Astrocyte (in vitro differentiated cells and primary cell): ENCODE data around the gene HDAC8. TPM values are rescaled to one million over a fixed set of nuclear protein-coding genes. Genes with fewer than 3 reads are reported as not detected.
A peak's percentile ranks its signal among the peaks of the same experiment; 100 is the strongest.

ENCODE experiments used
- DNase-seq: peaks from one replicate; pipeline ENCODE4 v3.0.0-alpha.2; 2010; ENCODE audit warnings: low read depth
- FAIRE-seq: peaks from 2 replicates; lab custom pipeline; 2011; peaks lifted over from hg19 to GRCh38; lab: Jason Lieb, UNC
- H2AFZ ChIP-seq: 2 replicates; pipeline ENCODE4 v1.6.0; 2012; ENCODE audit warnings: low read depth, low read length, inconsistent platforms
- H3K27ac ChIP-seq: 2 replicates; pipeline ENCODE4 v1.5.1; 2011; ENCODE audit warnings: low read depth, low read length, inconsistent platforms
- H3K27me3 ChIP-seq: 2 replicates; pipeline ENCODE4 v1.6.0; 2011; ENCODE audit warnings: low read length, inconsistent platforms; ENCODE audit not compliant: insufficient read depth
- H3K36me3 ChIP-seq: 2 replicates; pipeline ENCODE4 v1.5.1; 2011; ENCODE audit warnings: low read length, inconsistent platforms; ENCODE audit not compliant: insufficient read depth
- H3K4me1 ChIP-seq: 2 replicates; pipeline ENCODE4 v1.5.1; 2011; ENCODE audit warnings: low read length, inconsistent platforms; ENCODE audit not compliant: insufficient read depth
- H3K4me2 ChIP-seq: 2 replicates; pipeline ENCODE4 v1.6.0; 2012; ENCODE audit warnings: low read length, inconsistent platforms
- H3K4me3 ChIP-seq: 2 replicates; pipeline ENCODE4 v1.5.1; 2011; ENCODE audit warnings: low read depth, mild to moderate bottlenecking, low read length, inconsistent platforms; ENCODE audit not compliant: insufficient read depth
- H3K79me2 ChIP-seq: 2 replicates; pipeline ENCODE4 v1.6.0; 2012; ENCODE audit warnings: mild to moderate bottlenecking, low read length, inconsistent platforms; ENCODE audit not compliant: insufficient read depth
- H3K9ac ChIP-seq: 2 replicates; pipeline ENCODE4 v1.6.0; 2012; ENCODE audit warnings: mild to moderate bottlenecking, low read length, inconsistent platforms
- H3K9me3 ChIP-seq: 2 replicates; pipeline ENCODE4 v1.5.1; 2012; ENCODE audit warnings: low read depth, mild to moderate bottlenecking, low read length, inconsistent platforms; ENCODE audit not compliant: insufficient read depth
- H4K20me1 ChIP-seq: 2 replicates; pipeline ENCODE4 v1.6.0; 2012; ENCODE audit warnings: low read length, inconsistent platforms; ENCODE audit not compliant: insufficient read depth
- H3K27ac Mint-ChIP-seq: one replicate; pipeline ENCODE4 v1.8.0; 2021; ENCODE audit warnings: mild to moderate bottlenecking, mixed read lengths; ENCODE audit not compliant: unreplicated experiment
- H3K27me3 Mint-ChIP-seq: one replicate; pipeline ENCODE4 v1.8.0; 2021; ENCODE audit warnings: low read depth, mixed read lengths; ENCODE audit not compliant: unreplicated experiment
- H3K36me3 Mint-ChIP-seq: one replicate; pipeline ENCODE4 v1.8.0; 2021; ENCODE audit warnings: low read depth, mixed read lengths; ENCODE audit not compliant: unreplicated experiment
- H3K4me1 Mint-ChIP-seq: one replicate; pipeline ENCODE4 v1.8.0; 2021; ENCODE audit warnings: low read depth, mixed read lengths; ENCODE audit not compliant: unreplicated experiment
- H3K4me3 Mint-ChIP-seq: one replicate; pipeline ENCODE4 v1.8.0; 2021; ENCODE audit warnings: mild to moderate bottlenecking, moderate library complexity, mixed read lengths; ENCODE audit not compliant: unreplicated experiment
- H3K9me3 Mint-ChIP-seq: one replicate; pipeline ENCODE4 v1.8.0; 2021; ENCODE audit warnings: mild to moderate bottlenecking, mixed read lengths; ENCODE audit not compliant: unreplicated experiment
- CTCF ChIP-seq: IDR thresholded peaks from 2 replicates; pipeline ENCODE4 v1.5.1; 2011; ENCODE audit warnings: low read depth, mild to moderate bottlenecking, inconsistent platforms, low read length, moderate library complexity; ENCODE audit not compliant: insufficient read depth
- EZH2 ChIP-seq: IDR thresholded peaks from 2 replicates; pipeline ENCODE4 v1.6.1; 2012; ENCODE audit warnings: mild to moderate bottlenecking, low read length, inconsistent platforms; ENCODE audit not compliant: insufficient read depth
- total RNA-seq: library from RNA; stranded (reverse); gene quantifications from 2 replicates; pipeline ENCODE4 v1.2.1, GENCODE V29; 2021

Gene HDAC8
- total RNA-seq, 1 donor from 2014 or later, result 23.6 TPM

DNA sequence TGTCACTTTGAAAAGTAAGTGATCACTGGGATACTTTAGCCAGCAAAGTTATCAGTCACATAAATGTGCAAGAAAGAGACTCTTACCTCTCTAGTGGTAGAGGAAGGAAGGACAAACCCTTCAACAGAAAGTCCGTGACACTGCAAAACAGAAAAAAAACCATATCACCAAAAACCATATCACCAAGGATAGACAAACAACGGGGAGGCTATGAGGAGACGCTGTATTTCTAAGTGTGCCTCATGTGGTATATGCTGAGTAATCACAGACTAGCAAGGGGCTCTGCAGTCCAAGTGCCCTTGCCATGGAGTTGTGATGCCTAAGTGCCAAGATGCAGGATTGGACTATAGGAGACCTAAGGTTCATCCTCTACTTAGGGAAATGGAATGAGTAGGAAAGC, 11.5 kb upstream of the HDAC8 start:
- no peaks in the 10 kb centered on the region for H3K4me1 Mint-ChIP-seq
- H3K9me3 ChIP-seq, result no peaks in the 10 kb centered on the region
- H3K4me3 ChIP-seq, result no peak overlapping the region
- no peak overlapping the region for H3K4me3 Mint-ChIP-seq
- TF ChIP-seq CTCF (no peak), EZH2 (no peak)
- no peaks in the 10 kb centered on the region for H3K79me2 ChIP-seq
- no peak overlapping the region for H3K27ac Mint-ChIP-seq
- H3K9ac ChIP-seq, result no peak overlapping the region
- H3K4me2 ChIP-seq, result no peak overlapping the region
- peaks cover 1% of the 10 kb centered on the region for H3K9me3 Mint-ChIP-seq
- no peaks in the 10 kb centered on the region for H4K20me1 ChIP-seq
- no peaks in the 10 kb centered on the region for H3K27me3 ChIP-seq
- H2AFZ ChIP-seq, result no peak overlapping the region
- peaks cover 9% of the 10 kb centered on the region for H3K36me3 Mint-ChIP-seq
- no peaks in the 10 kb centered on the region for H3K27me3 Mint-ChIP-seq
- no peak for DNase-seq
- no peak for FAIRE-seq
- H3K4me1 ChIP-seq, result no peaks in the 10 kb centered on the region
- H3K36me3 ChIP-seq, result no peaks in the 10 kb centered on the region
- H3K27ac ChIP-seq, result no peak overlapping the region

DNA sequence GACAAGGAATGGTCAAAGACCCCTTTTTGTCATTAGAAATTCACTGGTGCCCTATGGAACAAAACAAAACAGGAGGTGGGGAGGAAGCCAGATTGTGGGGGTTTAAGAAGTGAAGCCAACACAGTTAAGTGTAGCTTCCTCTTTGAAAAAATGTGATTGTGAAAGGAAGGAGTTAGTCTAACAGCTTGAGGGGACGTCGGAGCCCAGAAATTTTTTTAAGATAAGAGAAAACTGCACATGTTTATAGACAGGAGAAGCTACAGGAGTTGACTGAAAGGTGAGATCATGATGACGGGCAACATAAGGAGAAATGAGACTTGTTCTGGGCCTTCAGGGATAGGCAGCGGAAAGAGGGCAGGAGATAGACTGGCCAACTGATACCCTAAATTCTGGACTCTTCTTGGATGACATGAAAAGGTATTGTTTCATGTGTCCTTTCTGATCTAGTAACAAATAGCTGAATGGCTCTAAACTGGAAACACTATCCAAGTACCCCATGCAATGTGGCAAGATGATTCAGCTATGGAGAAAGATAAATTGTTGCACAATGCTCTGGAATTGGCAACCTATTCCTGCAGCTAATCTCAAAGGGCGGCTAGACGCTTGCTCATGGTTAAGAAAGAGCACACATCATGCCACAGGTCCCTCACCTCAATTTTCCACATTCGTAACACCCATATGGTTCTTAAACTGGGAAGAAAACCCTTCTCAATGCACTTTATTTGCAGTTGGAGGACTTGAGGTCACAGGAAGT, 3.7 kb upstream of the HDAC8 start:
- Histone ChIP-seq H3K4me2 (no peak overlapping the region), H3K36me3 (no peaks in the 10 kb centered on the region), H3K9me3 (no peaks in the 10 kb centered on the region), H3K9ac (no peak overlapping the region), H3K27ac (no peak overlapping the region), H4K20me1 (no peaks in the 10 kb centered on the region), H3K4me1 (peaks cover 4% of the 10 kb centered on the region), H2AFZ (no peak overlapping the region), H3K4me3 (no peak overlapping the region), H3K79me2 (peaks cover 8% of the 10 kb centered on the region), H3K27me3 (no peaks in the 10 kb centered on the region)
- Mint-ChIP-seq H3K4me1 (no peaks in the 10 kb centered on the region), H3K4me3 (no peak overlapping the region), H3K27me3 (peaks cover 4% of the 10 kb centered on the region), H3K9me3 (no peaks in the 10 kb centered on the region), H3K36me3 (no peaks in the 10 kb centered on the region), H3K27ac (no peak overlapping the region)
- DNase-seq (peak; percentile 75), FAIRE-seq (peak; percentile 52)
- TF ChIP-seq CTCF (no peak), EZH2 (no peak)

GRCh38 chrX:72573158-72573511, 492 bp upstream of the HDAC8 start:
- Histone ChIP-seq H3K9ac (peak overlapping the region; percentile 95), H2AFZ (peak overlapping the region; percentile 99)
- H3K27me3 Mint-ChIP-seq, result peaks cover 4% of the 10 kb centered on the region

More at GRCh38 chrX:72573158-72573511, 492 bp upstream of the HDAC8 start:
- H3K36me3 ChIP-seq, result no peaks in the 10 kb centered on the region
- H3K4me3 Mint-ChIP-seq, result peak overlapping the region; percentile 94
- FAIRE-seq, result no peak
- H3K27ac ChIP-seq, result peak overlapping the region; percentile 91
- no peak for DNase-seq
- no peaks in the 10 kb centered on the region for H3K9me3 ChIP-seq
- TF ChIP-seq EZH2 (no peak), CTCF (no peak)
- peaks cover 18% of the 10 kb centered on the region for H3K4me1 ChIP-seq
- H3K79me2 ChIP-seq, result peaks cover 8% of the 10 kb centered on the region
- peaks cover 7% of the 10 kb centered on the region for H3K4me1 Mint-ChIP-seq
- peaks cover 10% of the 10 kb centered on the region for H4K20me1 ChIP-seq
- no peaks in the 10 kb centered on the region for H3K27me3 ChIP-seq
- H3K27ac Mint-ChIP-seq, result no peak overlapping the region
- no peaks in the 10 kb centered on the region for H3K36me3 Mint-ChIP-seq
- no peaks in the 10 kb centered on the region for H3K9me3 Mint-ChIP-seq
- H3K4me3 ChIP-seq, result peak overlapping the region; percentile 82
- H3K4me2 ChIP-seq, result peak overlapping the region; percentile 93
